HG02642 (cell line): ENCODE data around the gene NOL9.
"Not testable (repeated sequence)": the region's sequence is repeated elsewhere in the genome, so short reads cannot be mapped to it uniquely, and the experiment has no call there.

ENCODE experiments used
- ATAC-seq: cut with Tn5 transposase; IDR thresholded peaks from one replicate; pipeline ENCODE4 v1.9.1; 2021; ENCODE audit warnings: mild to moderate bottlenecking; ENCODE audit not compliant: unreplicated experiment, poor library complexity

NOL9 gene

GRCh38 chr1:6574818-6575217 lies 20.5 kb upstream of the NOL9 start:
- ATAC-seq = no peak

GRCh38 chr1:6574025-6574620 lies 19.8 kb upstream of the NOL9 start:
- no peak for ATAC-seq

DNA sequence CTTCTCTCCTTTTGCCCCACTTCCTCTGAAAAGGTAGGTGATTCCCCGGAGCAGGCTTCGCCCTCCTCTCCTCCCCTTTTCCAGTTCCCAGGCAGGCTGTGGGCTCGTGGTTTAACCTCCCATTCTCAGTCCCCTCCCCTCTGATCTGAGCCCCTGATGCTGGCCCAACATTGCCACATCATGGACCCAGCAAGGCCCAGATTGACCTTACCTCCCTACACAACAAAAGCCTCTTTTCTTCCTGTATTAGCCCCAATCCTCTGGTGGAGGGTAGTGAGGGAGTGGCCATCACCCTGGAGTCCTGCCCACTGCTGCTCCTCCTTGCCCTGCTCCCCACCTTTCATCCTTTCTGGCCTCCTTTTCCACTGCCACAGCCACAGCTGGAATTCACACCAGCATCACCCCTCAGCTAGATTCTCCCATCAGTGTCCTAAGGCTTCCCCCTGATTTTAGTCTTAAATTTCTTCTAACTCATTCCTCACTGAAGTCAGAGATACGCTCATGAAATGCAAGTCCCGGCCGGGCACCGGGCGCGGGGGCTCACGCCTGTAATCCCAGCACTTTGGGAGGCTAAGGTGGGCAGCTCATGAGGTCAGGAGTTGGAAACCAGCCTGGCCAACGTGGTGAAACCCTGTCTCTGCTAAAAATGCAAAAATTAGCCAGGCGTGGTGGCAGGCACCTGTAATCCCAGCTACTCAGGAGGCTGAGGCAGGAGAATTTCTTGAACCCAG lies 18.5 kb upstream of the NOL9 start:
- ATAC-seq = no peak

DNA sequence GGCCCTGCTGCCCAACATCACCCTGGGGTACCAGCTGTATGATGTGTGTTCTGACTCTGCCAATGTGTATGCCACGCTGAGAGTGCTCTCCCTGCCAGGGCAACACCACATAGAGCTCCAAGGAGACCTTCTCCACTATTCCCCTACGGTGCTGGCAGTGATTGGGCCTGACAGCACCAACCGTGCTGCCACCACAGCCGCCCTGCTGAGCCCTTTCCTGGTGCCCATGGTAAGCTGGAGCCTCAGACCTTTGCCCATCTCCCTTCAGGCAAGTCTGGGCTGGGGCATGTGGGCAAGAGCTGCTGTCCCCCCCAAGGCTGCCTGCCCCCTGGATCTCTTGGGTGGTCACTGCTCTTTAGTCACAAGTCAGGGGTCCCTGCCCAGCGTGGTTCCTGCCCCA lies 16.7 kb upstream of the NOL9 start:
- ATAC-seq = no peak

- ATAC-seq = no peak
Measured at GRCh38 chr1:6570100-6570499, 15.8 kb upstream of the NOL9 start.

DNA sequence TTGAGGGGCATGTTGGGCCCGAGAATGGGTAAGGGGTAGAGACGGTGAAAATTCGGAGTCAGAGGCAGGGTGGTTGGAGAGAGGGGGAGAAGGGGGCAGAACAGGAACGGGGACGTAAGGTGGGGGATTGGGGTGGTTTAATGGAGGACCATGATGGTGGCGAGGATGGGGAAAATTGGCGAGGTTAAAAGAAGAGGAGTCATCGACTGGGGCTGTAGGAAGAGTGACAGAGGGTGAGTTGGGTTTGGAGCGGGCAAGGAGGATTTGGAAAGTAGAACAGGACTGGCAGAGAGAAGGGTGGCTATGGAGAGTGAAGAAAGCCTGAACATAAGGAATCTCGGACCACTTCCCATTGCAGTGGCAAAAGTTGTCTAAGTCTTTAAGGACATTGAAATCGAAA lies 14.7 kb upstream of the NOL9 start:
- no peak for ATAC-seq

GRCh38 chr1:6560267-6560666 lies 6.0 kb upstream of the NOL9 start:
- no peak for ATAC-seq

DNA sequence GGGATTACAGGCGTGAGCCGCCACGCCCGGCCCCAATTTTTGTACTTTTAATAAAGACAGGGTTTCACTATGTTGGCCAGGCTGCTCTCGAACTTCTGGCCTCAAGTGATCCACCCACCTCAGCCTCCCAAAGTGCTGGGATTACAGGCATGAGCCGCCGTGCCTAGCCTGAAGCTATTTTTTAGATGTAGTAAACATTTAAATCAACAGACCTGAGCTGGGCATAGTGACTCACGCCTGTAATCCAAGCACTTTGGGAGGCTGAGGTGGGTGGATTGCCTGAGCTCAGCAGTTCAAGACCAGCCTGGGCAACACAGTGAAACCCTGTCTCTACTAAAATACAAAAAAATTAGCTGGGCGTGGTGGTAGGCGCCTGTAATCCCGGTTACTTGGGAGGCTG lies 4.8 kb upstream of the NOL9 start:
- not testable (repeated sequence) for ATAC-seq

GRCh38 chr1:6557597-6557996 lies 3.3 kb upstream of the NOL9 start:
- no peak for ATAC-seq

DNA sequence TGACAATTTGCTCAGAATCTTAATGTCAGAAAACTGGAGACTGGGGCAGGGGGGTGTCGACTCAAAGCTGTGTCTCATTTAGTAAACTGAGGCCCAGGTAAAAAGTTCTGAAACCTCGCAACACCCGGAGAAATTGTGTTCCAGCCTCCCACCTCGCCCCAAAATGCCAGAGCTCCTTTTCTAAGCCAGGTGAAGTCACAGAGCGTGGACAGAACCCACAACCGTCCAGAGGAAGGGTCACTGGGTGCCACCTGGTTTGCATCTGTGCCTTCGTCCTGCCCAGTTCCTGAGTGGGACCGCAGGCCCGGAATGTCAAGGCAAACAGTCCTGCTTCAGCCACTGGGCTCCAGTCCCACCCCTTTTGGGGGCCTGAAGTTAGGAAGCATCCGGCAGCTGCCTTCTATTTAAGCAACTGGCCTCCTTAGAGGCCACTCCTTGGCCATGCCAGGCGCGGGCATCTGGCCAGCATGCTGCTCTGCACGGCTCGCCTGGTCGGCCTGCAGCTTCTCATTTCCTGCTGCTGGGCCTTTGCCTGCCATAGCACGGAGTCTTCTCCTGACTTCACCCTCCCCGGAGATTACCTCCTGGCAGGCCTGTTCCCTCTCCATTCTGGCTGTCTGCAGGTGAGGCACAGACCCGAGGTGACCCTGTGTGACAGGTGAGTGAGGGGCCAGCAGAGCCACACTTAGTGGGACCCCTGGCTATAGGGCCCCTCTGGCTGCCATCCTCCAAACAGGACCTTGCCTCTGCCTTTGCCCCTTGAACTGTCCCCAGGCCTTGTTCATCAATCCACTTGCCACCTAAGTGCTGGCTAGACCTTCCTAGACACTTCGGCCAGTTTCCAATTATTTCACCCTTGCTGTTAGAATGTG lies 830 bp upstream of the NOL9 start, which contains the start of gene TAS1R1:
TAS1R1 (plus strand) TSS at position 401 of the 872 bp plus-strand sequence; CDS start at position 468, 67 bp downstream.
- no peak for ATAC-seq

DNA sequence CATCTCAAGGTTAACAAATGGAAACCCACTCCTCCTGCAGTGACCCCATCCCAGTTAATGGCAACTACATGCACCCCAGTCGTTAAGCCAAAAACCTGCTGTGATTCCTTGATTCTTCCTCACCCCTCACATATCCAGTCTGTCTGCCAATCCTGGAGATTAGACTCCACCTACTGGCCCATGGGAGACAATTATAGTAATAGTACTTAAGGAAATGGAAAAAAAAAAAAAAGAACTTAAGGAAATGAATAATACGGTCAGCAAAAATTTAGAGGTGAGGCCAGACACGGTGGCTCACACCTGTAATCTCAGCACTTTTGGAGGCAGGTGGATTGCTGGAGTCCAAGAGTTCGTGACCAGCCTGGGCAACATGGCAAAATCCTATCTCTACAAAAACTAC lies 7.0 kb downstream of the NOL9 start:
- no peak for ATAC-seq

DNA sequence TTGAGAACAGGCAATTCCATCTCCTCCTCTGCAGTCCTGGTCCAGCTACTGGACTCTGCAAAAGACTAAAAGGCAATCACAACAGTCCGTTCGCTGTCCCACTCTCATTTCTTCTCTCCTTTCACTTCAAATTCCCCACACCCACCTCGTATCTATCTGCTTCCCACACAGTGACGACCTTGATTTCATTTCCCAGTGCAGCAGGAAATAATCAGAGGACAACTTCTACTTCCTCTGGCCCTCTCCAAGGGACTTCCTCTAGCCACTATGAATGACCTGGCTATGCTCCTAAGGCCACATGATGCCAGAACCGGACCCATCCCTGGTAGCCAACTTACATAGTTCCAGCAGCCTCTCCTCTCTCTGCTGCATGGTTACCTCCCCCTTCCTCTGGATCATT lies 8.0 kb downstream of the NOL9 start:
- ATAC-seq = no peak

DNA sequence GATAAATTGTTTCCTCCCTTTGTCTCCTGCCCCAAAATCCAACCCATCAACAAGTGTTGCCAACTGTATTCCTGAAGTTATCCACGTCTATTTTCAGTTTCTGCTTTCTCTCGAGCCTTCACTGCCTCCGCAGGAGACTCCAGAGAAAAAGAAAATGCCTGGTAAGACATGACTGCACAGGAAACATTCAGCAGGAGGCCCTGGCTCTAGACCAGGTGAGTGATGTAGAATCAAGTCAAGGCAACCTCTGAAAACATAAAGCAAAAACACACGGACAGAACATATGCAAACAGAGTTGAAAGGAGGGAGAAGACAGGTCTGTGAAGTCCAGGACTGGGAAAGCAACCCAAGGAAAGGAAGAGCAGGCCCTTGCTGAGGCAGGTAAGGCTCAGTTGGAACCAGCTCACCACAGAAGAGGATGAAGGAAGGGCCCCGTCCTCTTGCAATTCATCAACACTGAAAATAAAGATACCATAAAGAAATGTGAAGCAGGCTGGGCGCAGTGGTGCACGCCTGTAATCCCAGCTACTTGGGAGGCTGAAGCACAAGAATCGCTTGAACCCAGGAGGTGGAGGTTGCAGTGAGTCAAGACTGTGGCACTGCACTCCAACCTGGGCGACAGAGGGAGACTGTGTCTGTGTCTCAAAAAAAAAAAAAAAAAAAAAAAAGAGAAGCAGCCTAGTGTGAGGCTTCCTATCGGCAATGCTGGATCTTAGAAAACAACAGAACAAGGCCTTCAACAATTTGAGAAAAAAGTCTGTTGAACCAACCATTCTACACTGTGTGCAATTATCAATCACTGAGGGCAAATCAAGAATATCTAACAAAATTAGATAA lies 8.8 kb downstream of the NOL9 start:
- ATAC-seq = no peak

DNA sequence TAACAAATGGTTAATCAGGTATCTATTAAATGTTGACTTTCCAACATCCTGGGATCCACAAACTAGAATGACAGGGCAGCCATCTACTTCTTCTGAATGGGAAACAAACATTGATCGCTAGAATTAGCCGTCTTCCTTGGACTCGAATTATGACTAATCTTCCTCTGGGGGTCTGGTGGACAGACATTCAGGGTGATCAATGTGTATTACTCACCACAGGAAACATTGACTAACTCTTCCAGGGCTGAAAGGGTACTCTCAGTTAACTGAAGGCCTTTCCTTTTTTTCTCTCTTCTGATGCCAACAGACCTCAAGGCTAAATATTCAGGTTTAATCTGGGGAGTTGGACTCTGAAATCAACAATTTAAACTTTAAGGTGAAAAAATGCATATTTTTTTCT lies 9.5 kb downstream of the NOL9 start:
- no peak for ATAC-seq

DNA sequence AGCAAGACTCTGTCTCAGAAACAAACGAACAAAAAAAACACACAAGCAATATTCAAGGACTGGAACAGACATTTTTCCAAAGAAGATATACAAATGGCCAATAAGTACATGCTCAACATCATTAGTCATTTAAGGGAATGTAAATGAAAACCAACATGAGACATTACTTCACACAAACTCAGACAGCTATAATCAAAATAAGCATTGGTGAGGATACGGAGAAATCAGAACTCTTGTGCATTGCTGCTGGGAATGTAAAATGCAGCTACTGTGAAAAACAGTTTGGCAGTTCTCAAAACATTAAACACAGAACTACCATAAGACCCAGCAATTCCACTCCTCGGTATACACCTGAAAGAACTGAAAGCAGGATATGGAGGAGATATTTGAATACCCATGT lies 15.4 kb downstream of the NOL9 start:
- no peak for ATAC-seq

DNA sequence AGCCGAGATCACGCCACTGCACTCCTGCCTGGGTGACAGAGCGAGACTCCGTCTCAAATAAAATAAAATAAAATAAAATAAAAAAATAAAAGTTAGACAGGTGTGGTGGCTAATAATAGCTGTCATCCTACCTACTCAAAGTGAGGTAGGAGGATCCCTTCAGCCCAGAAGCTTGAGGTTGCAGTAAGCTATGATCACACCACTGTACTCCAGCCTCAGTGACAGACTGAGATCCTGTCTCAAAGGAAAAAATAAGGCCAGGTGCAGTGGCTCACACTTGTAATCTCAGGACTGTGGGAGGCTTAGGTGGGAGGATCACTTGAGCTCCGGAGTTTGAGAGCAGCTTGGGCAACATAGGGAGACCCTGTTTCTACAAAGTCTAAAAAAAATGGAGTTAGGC lies 18.0 kb downstream of the NOL9 start:
- ATAC-seq = no peak

DNA sequence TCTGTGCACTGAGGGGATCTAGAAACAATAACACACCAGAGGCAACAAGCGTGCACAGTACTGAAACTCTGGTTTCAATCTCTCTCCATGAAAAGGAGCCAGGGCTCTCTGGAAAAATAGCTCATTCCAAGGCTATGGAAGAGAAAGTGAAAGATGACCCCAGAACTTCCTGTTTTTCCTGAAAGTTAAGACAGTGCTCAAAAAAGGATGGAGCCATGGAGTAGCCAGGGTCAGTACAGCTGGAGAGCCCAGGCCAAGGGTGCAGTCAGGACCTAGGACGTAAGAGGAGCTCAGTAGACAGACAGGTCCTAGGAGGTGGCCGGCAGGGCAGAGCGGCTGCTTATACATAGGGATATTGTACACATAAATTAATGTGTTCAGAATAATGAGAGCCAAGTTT lies 19.1 kb downstream of the NOL9 start:
- ATAC-seq = no peak

DNA sequence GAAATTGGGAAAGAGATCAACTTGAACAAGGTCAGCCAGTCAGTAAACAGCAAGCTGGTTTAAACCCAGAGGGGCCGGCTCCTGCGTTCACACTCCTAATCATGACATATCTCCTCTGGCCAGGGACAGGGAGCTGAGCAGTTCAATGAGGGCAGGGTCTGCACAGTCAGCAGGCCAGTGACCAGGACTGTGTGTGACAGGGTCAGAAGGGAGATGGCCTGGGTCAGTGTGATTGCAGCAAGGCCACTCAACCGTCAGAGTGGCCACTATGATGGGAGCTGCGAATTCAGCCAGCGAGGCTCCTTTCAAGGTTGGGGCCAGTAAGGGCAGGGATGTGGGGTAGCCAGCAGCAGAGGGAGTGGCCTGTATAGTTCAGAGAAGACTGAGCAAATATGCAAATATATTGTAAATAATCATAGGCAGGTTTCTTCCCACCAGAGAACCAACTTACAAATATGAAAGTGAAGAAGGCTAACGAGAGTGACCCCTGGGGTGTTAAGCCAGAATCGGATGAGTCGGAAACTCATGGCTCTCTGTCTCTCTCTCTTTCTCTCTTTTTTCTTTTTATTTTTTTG lies 20.0 kb downstream of the NOL9 start:
- ATAC-seq = no peak

DNA sequence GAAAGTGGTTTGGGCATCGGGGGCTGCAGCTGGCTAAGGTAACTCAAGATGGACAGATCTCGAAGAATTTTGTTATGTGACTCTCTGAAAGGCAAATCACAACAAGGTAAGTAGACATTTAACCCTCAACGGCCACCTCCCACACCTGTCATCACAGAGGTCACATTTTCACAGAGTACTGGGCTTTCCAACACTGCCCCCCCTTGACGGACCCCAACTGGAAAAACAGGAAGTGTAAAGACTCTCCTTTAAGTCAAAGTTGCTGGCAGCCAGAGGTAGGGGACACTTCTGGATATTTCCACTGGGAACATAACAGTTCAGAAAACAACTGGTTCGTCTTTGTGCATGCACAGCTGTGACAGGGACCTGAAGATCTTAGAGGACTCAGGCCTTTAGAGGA lies 22.3 kb downstream of the NOL9 start:
- ATAC-seq = no peak

GRCh38 chr1:6530504-6531160 lies 23.7 kb downstream of the NOL9 start:
- ATAC-seq = no peak
